Brain microvascular endothelial cell (primary cell): Measurements from ENCODE around the gene PPP4R3B.

Source experiments
- DNase-seq: peaks from one replicate; pipeline ENCODE4 v3.0.0-alpha.2; 2020
- H3K27ac ChIP-seq: fragments of 250-450 bp; sonication (Bioruptor Pico); 2 replicates; pipeline ENCODE4 v1.5.1; 2020; ENCODE audit warnings: mild to moderate bottlenecking, moderate library complexity
- H3K27me3 ChIP-seq: fragments of 250-450 bp; sonication (Bioruptor Pico); replicated peaks from 2 replicates; pipeline ENCODE4 v1.5.1; 2020; ENCODE audit warnings: mild to moderate bottlenecking
- H3K36me3 ChIP-seq: fragments of 250-450 bp; sonication (Bioruptor Pico); replicated peaks from 2 replicates; pipeline ENCODE4 v1.5.1; 2020; ENCODE audit warnings: mild to moderate bottlenecking
- H3K4me3 ChIP-seq: 2 replicates; pipeline ENCODE4 v1.5.1; 2011; ENCODE audit warnings: low read depth, mild to moderate bottlenecking, control low read depth, low read length, moderate library complexity
- CTCF ChIP-seq: IDR thresholded peaks from 2 replicates; pipeline ENCODE4 v1.5.1; 2011; ENCODE audit warnings: low read depth, mild to moderate bottlenecking, moderate library complexity, low read length, control low read depth, inconsistent platforms; ENCODE audit errors: missing control alignments
- in situ Hi-C: cut with HindIII; loops from 2 replicates; pipeline ENCODE4 v1.10.0; 2017; ENCODE audit warnings: low sequenced_read_pairs, low pct_ligation_motif_present

Gene PPP4R3B

DNA sequence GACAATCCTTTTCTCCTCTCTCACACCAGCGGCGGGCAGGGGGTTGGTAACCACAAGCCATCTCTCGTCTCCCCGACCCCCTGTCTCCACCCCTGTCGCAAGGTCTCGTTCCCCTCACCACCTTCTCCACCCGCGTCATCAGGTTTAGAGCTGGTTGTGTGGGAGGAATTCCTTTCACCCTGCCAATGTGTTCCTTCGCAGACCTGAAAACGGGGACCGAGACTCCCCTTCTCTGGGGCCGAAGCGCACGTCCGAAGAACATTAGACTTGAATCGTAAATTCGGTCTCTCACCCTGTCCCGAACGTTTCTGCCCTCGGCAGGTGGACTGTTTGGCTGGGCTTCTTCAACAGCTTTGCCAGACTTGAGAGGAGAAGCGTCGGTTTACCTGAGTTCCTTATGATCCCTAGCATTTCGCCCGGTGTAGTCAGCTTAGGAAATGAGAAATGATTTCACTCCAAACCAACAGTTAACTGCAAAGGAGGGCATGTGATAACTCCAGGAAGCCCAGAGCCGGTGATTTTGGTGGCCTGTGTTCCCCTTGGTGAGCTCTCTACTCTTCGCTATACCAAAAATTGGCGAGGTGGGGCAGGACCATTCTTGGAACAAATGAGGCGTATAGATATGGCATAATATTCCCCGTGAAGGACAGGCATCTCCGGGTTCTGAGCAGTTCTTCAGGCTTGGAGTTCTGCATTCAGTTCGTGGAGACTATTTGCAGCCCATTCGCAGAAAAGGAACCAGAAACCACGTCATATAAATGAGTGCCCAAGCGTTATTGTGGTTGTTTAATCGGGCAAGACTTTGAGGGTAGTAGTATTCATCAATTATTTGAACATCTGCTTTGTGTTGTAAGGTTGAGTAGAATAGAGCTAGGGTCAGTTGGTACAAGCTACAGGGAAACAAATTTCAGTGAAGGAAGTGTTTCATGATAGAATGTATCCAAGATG is 97.2 kb downstream of the PPP4R3B start:
- no peak for TF ChIP-seq CTCF
- DNase-seq = peak; percentile 12
- Histone ChIP-seq H3K4me3 (peak overlapping the region; percentile 85), H3K27me3 (no peaks in the 10 kb centered on the region), H3K27ac (peak overlapping the region; percentile 49), H3K36me3 (peaks cover under 1% of the 10 kb centered on the region)
- in situ Hi-C loops = no loop called here

GRCh38 chr2:55518841-55519165 is 98.6 kb downstream of the PPP4R3B start:
- in situ Hi-C loops = no loop called here
- DNase-seq = no peak

GRCh38 chr2:55511508-55512124 is 105.8 kb downstream of the PPP4R3B start:
- in situ Hi-C loops = no loop called here

More at GRCh38 chr2:55518841-55519165, 98.6 kb downstream of the PPP4R3B start:
- H3K4me3 ChIP-seq = peak overlapping the region; percentile 85
- no peak for TF ChIP-seq CTCF
- H3K27me3 ChIP-seq = no peaks in the 10 kb centered on the region
- no peaks in the 10 kb centered on the region for H3K36me3 ChIP-seq
- H3K27ac ChIP-seq = peak overlapping the region; percentile 42

GRCh38 chr2:55502590-55503141 is 114.8 kb downstream of the PPP4R3B start:
- in situ Hi-C loops = loop anchor here (10.0 kb wide), 1 partner anchor 78 kb away; no protein-coding TSS in a partner anchor
- TF ChIP-seq CTCF = no peak
- no peak for DNase-seq

More at GRCh38 chr2:55511508-55512124, 105.8 kb downstream of the PPP4R3B start:
- Histone ChIP-seq H3K4me3 (no peak overlapping the region), H3K27me3 (no peaks in the 10 kb centered on the region), H3K36me3 (no peaks in the 10 kb centered on the region), H3K27ac (no peak overlapping the region)
- peak; percentile 75 for TF ChIP-seq CTCF
- peak; percentile 30 for DNase-seq

GRCh38 chr2:55500025-55500424 is 117.4 kb downstream of the PPP4R3B start:
- no peaks in the 10 kb centered on the region for H3K36me3 ChIP-seq
- H3K27me3 ChIP-seq = no peaks in the 10 kb centered on the region
- no peak for TF ChIP-seq CTCF
- no peak overlapping the region for H3K27ac ChIP-seq
- in situ Hi-C loops = loop anchor here (10.0 kb wide), 1 partner anchor 75 kb away; no protein-coding TSS in a partner anchor
- peak; percentile 40 for DNase-seq
- no peak overlapping the region for H3K4me3 ChIP-seq

More at GRCh38 chr2:55502590-55503141, 114.8 kb downstream of the PPP4R3B start:
- Histone ChIP-seq H3K27me3 (no peaks in the 10 kb centered on the region), H3K36me3 (no peaks in the 10 kb centered on the region), H3K27ac (no peak overlapping the region), H3K4me3 (no peak overlapping the region)
